DMS114 treated with DMSO at 0.1 percent for 48 hours (cell line): ENCODE measurements around the gene SCMH1.
A peak's percentile ranks its signal among the peaks of the same experiment; 100 is the strongest.

Experiments
- DNase-seq: peaks from one replicate; lab custom pipeline; 2025; ENCODE audit not compliant: unreplicated experiment; lab: John Stamatoyannopoulos, UW

SCMH1 gene

DNA sequence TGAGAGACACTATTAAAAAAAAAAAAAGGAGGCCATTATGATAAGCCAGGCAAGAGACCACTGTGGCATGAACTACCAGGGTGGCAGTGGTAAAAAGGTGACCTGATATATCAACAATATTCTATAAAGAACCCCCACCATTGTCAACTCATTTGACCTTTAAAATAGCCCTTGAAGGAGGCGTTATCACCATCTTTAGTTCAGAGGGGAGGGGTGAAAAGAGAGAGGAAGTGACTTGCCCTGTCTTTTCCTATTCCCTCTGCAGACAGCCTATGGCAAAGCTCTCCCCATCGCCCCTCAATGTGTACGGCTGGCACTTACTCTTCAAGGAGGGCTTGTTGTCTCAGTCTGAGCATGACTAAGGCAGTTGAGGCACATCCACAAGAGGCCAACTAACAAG, 208.8 kb downstream of the SCMH1 start:
- no peak for DNase-seq

DNA sequence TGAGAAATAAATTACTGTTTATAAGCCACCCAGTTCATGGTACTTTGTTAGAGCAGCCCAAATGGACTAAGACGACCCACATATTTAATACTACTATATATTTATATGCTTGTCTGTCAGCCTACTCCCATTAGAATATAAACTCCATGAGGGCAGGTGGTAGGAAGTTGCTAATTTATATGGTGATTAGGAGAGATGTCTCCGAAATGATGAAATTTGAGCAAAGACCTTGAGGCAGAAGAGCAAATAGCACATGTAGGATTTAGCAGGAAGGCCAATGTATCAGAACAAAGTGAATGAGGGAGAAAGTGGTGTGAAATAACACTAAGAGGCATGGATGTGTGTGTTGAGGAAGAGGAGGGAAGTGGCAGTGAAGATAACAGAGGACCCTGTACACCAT, 210.0 kb downstream of the SCMH1 start:
- DNase-seq, result no peak

DNA sequence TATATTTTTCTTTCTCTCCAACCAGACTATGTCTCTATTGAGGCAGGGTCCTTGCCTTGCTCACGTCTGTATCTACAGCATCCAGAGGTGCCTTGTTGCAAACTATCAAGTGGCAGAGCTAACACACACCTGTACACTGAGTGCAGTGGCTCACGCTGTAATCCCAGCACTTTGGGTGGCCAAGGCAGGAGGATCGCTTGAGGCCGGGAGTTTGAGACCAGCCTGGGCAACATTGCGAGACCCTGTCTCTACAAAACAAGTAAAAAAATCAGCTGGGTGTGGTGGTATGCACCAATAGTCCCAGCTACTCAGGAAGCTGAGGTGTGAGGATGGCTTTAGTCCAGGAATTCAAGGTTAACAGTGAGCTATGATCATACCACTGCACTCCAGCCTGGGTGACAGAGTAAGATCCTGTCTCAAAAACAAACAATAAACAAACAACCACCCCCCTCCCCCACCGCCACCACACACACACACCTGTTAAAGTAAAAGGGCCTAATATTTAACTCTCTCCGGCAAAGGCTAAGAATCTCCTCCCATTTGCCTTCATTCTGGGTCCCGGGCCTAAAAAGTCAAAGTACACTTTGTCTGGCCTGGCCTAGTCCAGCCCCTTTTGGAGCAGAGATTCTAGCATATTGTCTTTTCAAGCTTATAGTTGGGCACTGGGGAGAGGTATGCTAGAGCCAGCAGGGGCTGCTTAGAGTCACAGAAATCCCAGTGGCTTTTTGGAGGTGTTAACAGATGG, 211.1 kb downstream of the SCMH1 start:
- no peak for DNase-seq

DNA sequence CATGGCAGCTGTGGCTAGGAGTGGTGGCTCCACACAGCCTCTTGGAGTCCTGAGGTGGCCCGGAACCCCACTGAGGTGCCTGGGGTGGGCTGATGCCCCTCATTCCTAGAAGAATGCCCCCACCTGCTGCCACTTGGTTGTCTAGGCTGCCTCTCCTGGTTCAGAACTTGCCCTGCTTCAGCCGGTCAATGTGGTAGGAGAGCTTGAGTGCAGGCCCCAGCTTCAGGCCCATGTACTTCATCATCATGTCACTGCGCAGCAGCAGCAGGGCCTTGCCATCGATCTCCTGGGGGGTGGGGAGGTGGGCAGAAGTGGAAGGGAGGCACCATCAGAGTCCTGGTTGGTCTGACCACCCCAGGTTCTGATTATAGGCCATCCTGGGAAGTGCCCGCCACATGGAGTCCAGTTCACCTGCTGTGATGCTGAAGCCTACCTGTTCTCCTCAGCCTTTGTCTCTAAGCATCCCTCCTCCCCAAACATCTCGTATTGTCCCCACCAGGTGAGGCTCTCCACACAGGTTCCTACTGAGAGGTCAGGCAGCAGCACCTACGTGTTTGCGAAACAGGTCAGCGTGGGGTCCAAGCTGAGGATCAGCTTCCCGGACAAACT, 214.0 kb downstream of the SCMH1 start:
- no peak for DNase-seq

DNA sequence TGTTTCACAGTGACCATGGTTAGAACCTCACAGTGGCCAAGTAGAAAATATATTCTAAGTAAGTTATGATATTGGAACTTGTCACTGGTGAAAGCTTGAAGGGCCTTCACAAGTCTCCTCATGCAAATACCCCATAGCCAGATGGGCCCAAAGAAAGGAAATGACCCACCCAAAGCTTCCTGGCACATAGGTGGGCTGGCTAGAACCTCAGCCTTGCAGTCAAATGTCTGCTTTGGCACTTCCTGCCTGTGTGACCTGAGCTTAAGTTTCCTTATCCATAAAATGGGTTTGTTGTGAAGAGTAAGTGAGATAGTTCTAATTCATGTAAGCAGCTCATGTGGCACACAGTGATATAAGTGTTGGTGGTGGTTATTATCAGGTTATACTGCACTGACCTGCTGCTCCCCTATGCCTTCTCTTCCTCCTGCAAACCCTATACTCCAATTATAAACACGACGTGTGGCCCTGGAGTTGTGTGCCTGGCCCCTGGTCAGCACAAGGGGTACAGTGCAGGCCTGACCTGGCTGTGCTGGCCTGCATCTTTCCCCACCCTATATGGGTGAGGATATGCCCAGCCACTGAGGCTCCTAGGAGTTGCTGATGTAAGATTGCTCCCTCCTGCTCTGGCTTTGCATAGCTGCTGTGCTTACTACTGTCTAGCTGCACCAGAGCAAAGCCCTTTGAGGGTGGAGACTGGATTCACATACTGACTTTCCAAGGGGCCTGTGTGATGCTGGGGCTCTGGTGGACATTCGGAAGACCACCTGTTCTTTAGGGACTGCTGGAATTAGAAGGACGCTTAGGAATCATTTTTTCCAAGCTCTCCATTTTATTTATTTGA, 215.9 kb downstream of the SCMH1 start:
- no peak for DNase-seq

DNA sequence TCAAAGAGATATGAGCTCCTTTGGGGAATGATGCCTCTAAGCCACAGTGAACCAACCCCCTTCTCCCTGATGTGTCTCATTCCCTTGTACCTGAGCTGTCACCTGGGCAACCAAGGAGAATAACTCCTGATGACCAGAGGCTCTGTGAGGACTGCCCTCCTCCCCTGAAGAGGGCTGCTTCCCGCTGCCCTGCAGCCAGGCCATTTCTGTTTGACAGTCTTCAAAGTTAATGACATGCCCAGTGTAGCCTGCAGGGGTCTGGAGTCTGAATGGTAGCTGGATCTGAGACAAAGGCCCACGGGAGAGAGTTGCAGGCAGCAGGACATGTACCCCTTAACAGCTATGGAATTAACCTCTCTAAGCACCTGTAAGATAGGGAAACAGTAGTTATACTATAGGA, 217.2 kb downstream of the SCMH1 start:
- no peak for DNase-seq

DNA sequence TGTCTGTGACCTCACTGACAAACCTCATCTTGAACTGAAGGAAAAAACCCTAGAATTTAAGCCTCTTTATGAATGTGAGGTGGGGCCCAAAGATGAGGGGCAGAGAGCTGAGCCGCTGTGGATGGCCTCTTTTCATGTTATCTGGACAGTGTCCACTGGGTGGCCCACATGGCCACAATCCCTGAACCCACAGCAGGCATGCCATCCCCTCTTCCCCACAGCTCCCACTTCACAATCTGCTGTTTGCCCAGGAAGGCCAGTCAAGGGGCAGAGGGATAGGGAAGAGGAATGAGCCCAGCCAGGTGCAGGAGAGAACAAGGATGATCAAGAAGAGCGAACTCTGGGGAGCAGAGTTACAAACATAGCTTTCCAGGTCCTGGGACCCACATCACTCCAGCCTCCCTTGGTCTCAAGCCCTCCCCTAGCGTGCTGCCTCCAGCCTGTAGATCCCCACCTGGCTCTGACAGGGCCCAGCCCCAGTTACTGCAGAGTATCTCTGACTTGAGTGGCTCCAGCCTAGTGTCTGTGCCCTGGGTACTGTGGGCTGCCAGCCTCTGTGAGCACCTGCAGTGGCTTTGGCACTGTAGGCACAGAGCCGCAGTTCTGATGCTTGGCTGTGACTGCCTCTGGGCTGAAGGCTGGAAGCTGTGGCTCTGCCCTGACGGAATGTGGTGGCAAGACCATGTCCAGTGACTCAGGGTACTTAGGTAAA, 218.7 kb downstream of the SCMH1 start:
- DNase-seq, result peak; percentile 20

DNA sequence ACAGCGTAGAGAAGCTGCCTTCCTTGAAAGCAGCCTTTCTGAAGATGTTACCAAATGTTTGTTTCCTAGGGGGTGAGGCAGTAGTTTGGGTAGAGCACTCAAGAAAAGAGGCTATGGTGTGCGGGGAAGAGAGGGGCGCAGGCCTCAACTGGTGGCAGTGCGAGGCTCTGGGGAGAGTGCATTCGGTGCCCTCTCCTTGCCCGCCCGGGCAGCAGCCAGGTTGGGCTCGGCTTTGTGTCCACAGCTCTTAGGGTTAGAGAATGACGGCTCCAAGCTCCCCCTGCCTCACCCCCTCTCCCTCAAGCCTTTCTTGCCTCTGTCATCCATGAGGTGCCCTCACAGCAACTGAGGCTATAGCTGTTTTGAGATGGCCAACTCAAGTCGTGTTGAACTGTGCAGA, 219.7 kb downstream of the SCMH1 start:
- DNase-seq, result no peak

DNA sequence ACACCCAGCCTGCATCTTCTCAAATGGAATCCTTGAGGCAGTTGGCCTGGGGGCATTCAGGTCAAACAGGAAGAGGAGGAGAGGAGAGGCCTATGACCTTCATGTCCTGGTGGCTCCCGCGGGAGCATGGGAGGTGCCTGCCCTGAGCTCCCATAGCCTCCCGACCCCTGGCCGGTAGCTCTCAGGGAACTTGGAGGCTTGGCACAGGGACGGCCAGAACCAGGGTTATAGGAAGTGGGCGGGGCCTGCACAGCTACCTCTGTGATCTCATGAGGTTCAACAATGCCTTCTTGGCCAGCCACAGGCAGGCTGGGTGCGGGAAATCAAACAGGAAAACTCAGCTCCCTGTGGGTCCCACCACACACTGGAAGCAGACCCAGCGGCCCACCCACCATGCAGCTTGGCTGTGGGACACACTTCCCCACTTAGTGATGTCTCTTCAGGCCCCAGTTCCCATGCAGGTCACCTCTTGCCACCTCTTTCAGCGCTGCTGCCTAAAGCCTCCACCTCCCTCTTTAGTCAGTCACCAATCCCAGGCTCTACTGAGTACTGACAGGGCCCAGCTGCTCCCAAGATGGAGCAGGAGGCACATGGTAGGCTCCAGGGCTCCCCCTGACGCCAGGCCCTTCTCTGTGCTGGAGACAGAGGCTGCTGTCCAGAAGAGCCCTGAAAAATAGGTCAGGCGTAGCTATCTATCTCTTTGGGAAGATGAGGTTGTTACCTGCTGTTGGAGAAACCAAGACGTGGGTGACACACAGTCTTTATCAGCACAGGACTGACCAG, 220.4 kb downstream of the SCMH1 start, which contains the start of gene SLFNL1:
Gene SLFNL1 (minus strand): TSS at position 200 of the 783 bp plus-strand sequence. CDS start 1,065 bp downstream, outside the sequence.
- DNase-seq, result no peak

DNA sequence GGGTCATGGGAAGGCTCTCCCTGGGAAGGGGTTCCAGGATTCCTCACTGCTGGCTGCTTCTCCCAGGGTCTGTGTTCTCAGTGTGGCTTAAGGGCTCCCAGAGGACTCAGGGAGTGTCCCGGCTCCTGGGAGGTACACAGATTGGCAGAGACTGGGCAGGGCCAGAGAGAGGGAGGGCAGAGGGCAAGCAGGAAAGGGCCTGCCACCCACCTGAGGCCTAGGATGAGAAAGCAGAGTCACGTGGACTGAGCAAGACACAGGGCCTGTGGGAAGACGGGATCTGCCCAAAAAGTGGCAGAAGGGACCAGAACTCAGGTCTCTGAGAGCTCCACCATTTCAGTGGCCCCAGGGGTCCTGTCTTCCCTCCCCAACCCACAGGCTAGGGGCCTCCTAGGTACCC, 221.5 kb downstream of the SCMH1 start:
- no peak for DNase-seq

DNA sequence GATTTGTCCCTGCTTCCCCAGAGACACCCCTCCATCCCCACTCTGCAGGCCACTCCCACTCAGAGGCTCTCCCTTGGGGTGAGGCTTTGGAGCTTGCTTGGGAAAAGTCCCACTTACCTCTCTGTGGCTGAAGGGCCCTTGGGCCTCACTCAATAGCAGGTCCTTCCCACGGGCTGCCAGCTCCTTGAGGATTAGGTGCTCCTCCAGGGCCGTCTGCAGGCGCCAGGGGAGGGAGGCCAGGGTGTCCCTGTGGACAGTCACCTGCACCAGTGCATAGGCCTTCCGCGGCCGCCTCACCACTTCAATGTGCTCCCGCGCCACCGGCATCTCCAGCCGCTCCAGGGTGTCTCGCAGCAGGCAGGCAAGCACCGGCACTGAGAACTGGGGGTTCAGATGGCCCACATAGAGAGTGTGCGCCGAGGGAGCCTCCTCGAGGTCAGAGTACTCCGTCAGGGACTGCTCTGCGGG, 222.0 kb downstream of the SCMH1 start:
- no peak for DNase-seq

DNA sequence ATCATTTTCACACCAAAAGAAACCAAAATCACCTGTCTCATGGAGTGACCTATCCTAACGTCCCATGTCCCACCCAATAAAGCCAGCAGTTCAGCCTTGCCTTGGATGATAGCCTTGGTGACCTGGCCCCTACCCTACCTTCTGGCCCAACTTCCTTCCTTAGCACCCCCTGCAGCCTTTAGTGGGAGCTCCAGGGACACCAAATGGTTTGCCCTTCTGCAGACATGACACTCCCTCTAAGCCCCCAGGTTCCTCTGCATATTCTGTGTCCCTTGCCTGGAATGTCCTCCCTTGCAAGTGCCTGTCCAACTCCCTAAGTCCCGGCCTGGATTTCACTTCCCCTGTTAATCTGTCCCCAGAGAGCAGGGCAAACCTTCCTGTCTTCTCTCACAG, 222.8 kb downstream of the SCMH1 start:
- DNase-seq, result no peak

DNA sequence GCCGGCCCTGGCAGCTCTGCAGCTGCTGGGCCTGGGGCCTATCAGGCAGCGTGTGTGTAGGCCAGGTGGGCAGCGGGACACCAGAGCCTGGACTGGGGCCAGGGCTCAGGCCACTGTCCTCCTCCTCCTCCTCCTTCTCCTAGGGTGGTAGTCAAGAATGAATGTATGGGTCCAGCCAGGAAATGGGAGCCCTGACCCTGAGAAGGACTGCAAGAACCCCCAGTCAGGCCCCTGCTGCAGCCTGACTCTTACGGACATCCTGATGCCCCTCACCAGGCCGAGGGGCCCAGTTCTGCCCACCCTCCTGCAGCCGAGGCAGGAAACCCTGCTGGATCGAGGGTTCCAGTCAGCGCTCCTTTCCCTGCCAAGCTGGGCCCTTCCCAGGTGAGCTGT, 224.1 kb downstream of the SCMH1 start:
- DNase-seq, result no peak

DNA sequence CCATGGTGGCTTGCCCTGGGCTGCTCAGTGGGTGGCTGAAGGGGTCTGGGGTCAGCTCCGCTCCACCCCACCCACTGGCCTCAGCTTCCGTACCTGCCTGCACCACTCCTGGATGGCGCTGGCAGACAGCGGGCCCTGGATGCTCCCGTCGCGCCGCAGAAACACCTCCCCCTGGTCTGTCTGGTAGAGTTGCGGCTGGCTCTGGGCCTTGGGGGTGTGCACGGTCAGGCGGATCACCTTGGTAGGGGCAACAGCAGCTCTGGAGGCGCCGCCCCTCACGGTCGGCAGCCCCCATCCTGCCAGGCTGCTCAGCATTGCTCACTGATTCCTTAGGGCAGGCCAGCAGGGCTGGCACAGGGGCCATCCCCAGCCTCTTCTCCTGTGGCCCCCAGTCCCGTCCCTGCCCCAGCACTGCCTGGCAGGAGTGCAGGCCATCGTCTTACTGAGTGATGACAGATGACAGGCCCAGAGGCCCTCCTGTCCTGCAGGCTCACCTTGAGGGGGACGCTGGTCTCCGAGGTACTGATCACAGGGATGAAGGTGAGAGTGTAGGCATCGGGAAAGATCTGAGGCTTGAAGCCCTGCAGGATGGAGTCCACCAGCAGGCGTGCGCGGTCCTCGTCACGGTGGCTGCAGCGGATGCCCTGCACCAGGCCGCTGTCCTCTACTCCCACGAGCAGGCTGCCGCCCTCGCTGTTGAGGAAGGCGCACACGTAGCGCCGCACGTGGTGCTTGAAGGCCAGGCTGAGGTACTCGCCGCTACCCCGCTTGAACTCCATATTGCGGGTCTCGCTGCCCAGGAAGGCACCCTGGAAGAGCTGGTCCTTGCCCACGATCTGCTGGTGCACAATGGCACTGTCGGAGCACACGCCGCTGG, 224.7 kb downstream of the SCMH1 start:
- DNase-seq, result no peak

DNA sequence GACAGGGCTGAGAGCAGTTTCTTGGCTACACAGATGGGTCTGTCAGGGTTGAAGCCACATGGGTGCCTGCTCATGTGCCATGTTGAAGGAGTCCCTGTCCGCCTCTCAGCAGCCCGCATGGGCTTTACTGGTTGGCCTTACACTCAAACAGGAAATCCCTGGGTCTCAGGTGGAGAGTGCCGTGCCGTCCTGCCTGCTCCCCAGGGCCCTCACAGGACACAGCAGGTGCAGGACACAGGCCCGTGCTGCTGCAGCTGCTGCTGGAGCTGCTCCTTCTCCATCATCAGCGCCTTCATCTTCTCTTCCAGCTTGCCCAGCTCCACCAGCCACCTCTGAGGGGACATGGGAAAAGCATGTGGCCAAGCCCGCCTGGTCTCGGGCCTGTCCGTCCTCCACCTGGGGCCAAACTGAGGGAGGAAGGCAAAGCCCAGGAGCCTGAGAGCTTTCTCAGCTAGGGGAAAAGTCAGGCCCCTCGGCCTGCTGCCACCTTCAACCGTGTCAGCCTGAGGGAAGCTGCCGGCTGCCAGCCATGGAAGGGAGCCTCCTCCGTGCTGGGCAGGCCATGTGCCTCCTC, 226.1 kb downstream of the SCMH1 start:
- DNase-seq, result no peak

DNA sequence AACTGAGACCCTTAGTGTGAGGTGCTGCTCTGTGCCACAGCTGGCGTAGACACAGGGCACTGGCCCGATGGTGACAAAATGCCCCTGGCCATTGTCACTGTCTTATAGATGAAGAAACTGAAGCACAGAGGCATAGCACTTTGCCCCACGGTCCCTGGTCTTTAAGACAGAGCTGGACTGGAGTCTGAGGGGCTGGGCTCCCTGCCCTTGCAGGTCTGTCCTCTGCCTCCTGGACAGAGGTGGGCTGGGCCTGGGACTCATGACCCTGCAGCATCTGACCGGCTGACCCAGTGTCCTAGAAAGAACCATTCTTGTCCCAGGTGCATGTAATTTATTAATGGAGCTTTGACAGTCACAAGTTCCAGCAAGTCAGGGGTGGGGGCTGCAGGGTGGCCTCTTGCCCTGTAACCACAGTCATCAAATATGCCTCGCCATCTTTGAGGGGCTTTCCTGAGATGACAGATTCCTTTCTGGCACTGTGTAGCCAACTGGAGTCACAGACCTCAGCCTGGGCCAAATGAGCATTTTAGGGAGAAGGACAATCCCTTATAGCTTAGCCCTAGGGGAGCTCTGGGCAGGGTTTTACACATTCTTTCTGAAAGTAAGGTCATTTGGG, 226.7 kb downstream of the SCMH1 start:
- no peak for DNase-seq

DNA sequence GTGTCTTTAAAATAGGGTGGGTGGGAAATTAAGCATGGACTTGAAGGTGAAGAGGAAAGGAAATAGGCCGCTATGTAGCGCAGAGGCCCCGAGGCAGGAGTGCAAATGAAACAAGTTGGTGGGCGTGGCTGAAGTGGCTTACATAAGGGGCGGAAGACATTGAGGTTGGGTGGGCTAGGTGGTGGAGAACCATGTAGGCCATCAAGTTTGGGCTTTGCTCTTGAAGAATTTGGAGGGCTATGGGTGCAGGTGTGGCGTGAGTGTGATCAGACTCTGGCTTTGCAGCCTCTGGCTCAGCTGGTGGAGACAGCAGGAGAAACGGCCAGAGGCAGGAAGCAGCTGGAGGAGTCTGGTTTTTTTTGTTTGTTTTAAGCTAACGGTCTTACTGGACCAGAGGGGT, 227.2 kb downstream of the SCMH1 start:
- DNase-seq, result no peak

DNA sequence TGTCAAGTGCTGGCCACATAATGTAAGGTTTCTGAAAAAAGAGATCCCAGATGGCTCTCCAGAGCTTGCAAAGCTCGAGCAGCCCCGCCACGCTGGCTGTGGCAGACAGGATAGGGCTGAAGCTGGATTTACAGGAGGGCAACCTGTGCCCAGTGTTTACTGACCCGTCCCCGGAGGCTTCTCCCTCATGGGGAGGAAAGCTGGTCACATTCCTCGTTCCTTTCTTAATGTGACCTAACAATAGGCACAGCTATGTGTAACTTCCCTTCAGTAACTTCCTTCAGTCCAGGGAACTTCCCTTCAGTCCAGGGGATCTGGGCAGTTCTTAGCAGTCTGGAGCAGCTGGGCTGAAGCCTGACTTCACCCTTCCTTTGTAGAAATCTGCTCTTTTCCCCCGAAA, 228.3 kb downstream of the SCMH1 start:
- DNase-seq, result no peak

DNA sequence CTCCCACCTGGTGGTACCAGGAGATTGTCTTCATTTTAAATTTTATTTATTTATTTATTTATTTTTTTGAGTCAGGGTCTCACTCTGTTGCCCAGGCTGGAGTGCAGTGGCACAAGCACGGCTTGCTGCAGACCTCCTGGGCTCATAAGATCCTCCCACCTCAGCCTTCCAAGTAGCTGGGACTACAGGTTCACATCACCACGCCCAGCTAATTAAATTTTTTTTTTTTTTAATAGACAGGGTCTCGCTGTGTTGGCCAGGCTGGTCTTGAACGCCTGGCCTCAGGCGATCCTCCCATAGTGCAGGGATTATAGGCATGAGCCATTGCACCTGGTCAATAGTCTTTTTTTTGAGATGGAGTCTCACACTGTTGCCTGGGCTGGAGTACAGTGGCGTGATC, 229.1 kb downstream of the SCMH1 start:
- DNase-seq, result no peak
